Muscle layer of colon (tissue), 2 donors: ENCODE data around the gene UTF1.

Experiments
- H3K27ac ChIP-seq: one replicate; pipeline ENCODE4 v1.7.0; 2013; ENCODE audit warnings: low read depth, mild to moderate bottlenecking, low read length, moderate library complexity
- H3K27me3 ChIP-seq, 2 donors: one replicate each; pipeline ENCODE4 v1.7.0; 2013; ENCODE audit warnings: low read length in 2 of 2, mild to moderate bottlenecking in 2 of 2; ENCODE audit not compliant: insufficient read depth in 2 of 2, control insufficient read depth in 1 of 2
- H3K36me3 ChIP-seq: one replicate; pipeline ENCODE4 v1.7.0; 2013; ENCODE audit warnings: mild to moderate bottlenecking, low read length; ENCODE audit not compliant: insufficient read depth
- H3K4me1 ChIP-seq: one replicate; pipeline ENCODE4 v1.7.0; 2013; ENCODE audit warnings: mild to moderate bottlenecking, low read length; ENCODE audit not compliant: insufficient read depth
- H3K4me3 ChIP-seq, 2 donors: one replicate each; pipeline ENCODE4 v1.7.0; 2013; ENCODE audit warnings: low read length in 2 of 2, low read depth in 1 of 2, mild to moderate bottlenecking in 1 of 2, moderate library complexity in 1 of 2
- H3K9ac ChIP-seq: one replicate; pipeline ENCODE4 v1.7.0; 2013; ENCODE audit warnings: low read length
- H3K9me3 ChIP-seq: one replicate; pipeline ENCODE4 v1.7.0; 2013; ENCODE audit warnings: mild to moderate bottlenecking, low read length
- donor health status: abdominal sarcoma.
- donor health status: Adenocarcinoma of cecum.

The UTF1 gene, protein sequence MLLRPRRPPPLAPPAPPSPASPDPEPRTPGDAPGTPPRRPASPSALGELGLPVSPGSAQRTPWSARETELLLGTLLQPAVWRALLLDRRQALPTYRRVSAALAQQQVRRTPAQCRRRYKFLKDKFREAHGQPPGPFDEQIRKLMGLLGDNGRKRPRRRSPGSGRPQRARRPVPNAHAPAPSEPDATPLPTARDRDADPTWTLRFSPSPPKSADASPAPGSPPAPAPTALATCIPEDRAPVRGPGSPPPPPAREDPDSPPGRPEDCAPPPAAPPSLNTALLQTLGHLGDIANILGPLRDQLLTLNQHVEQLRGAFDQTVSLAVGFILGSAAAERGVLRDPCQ

DNA sequence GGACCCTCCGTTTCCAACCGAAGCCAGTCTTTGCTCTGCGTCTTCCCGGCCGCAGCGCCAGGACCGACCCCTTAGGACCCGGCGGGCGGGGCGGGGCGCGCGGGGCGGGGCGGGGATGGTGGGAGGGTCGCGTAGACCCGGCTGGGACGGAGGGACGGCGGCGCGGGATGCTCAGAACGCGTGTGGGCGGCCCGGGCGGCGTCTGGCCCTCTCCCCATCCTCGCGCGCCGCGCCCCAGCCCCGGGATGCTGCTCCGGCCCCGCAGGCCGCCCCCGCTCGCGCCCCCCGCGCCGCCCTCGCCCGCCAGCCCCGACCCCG, at the start of gene UTF1:
TSS of gene UTF1 (plus strand) at position 174 of the 318 bp plus-strand sequence. CDS start at position 246, 72 bp downstream.
- Histone ChIP-seq H3K4me3 (no peak within 1 kb of the TSS), H3K27ac (no peak within 1 kb of the TSS), H3K4me1 (no peaks in the 10 kb centered on the region), H3K36me3 (no peaks in the 10 kb centered on the region), H3K9ac (no peak within 1 kb of the TSS), H3K27me3 (peaks cover 0 to 38% of the 10 kb centered on the region in 2 donors), H3K9me3 (no peaks in the 10 kb centered on the region)

- H3K27ac ChIP-seq = no peak overlapping the region
- no peak overlapping the region for H3K4me3 ChIP-seq
- H3K9me3 ChIP-seq = no peaks in the 10 kb centered on the region
- peaks cover 0 to 4% of the 10 kb centered on the region in 2 donors for H3K27me3 ChIP-seq
- H3K9ac ChIP-seq = no peak overlapping the region
- H3K36me3 ChIP-seq = no peaks in the 10 kb centered on the region
- no peaks in the 10 kb centered on the region for H3K4me1 ChIP-seq
Measured at GRCh38 chr10:133180965-133181639, 48.9 kb upstream of the UTF1 start.

- no peak overlapping the region for H3K9ac ChIP-seq
- H3K9me3 ChIP-seq = no peaks in the 10 kb centered on the region
- no peaks in the 10 kb centered on the region for H3K4me1 ChIP-seq
- no peak overlapping the region for H3K27ac ChIP-seq
- H3K36me3 ChIP-seq = no peaks in the 10 kb centered on the region
- H3K27me3 ChIP-seq = peaks cover 0 to 4% of the 10 kb centered on the region in 2 donors
- no peak overlapping the region for H3K4me3 ChIP-seq
Measured at GRCh38 chr10:133182190-133182589, 47.8 kb upstream of the UTF1 start.

GRCh38 chr10:133182791-133183645, 47.0 kb upstream of the UTF1 start:
- Histone ChIP-seq H3K9ac (no peak overlapping the region), H3K27ac (no peak overlapping the region), H3K4me1 (no peaks in the 10 kb centered on the region), H3K4me3 (no peak overlapping the region), H3K36me3 (no peaks in the 10 kb centered on the region), H3K9me3 (no peaks in the 10 kb centered on the region), H3K27me3 (peaks cover 0 to 4% of the 10 kb centered on the region in 2 donors)

- Histone ChIP-seq H3K27me3 (peaks cover 0 to 4% of the 10 kb centered on the region in 2 donors), H3K4me1 (no peaks in the 10 kb centered on the region), H3K36me3 (no peaks in the 10 kb centered on the region), H3K9me3 (no peaks in the 10 kb centered on the region), H3K9ac (no peak overlapping the region), H3K4me3 (no peak overlapping the region), H3K27ac (no peak overlapping the region)
Measured at GRCh38 chr10:133183646-133184378, 46.2 kb upstream of the UTF1 start.

GRCh38 chr10:133184591-133185244, 45.3 kb upstream of the UTF1 start:
- Histone ChIP-seq H3K9ac (no peak overlapping the region), H3K27ac (no peak overlapping the region), H3K9me3 (no peaks in the 10 kb centered on the region), H3K36me3 (no peaks in the 10 kb centered on the region), H3K4me3 (no peak overlapping the region), H3K27me3 (peaks cover 0 to 4% of the 10 kb centered on the region in 2 donors), H3K4me1 (no peaks in the 10 kb centered on the region)

DNA sequence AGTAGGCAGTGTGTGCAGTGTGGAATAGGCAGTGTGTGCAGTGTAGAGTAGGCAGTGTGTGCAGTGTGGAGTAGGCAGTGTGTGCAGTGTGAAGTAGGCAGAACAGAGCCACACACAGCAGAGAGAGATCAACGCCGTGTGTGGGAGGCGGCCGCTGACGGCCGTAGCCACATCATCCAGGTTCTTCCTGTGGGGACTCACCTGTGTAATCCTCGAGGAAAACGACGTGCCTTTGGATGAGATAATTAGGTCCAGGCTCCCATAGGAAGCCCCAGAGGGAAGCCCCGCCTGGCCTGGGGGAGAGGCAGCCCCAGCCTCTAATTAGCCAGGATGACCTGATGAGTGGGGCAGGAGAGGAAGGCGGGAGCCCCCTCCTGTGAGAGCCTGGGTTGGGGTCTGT, 44.6 kb upstream of the UTF1 start:
- no peak overlapping the region for H3K9ac ChIP-seq
- no peak overlapping the region for H3K27ac ChIP-seq
- no peaks in the 10 kb centered on the region for H3K4me1 ChIP-seq
- H3K4me3 ChIP-seq = no peak overlapping the region
- no peaks in the 10 kb centered on the region for H3K9me3 ChIP-seq
- H3K27me3 ChIP-seq = peaks cover 0 to 4% of the 10 kb centered on the region in 2 donors
- no peaks in the 10 kb centered on the region for H3K36me3 ChIP-seq

- H3K9ac ChIP-seq = no peak overlapping the region
- no peaks in the 10 kb centered on the region for H3K4me1 ChIP-seq
- peaks cover 0 to 4% of the 10 kb centered on the region in 2 donors for H3K27me3 ChIP-seq
- H3K36me3 ChIP-seq = no peaks in the 10 kb centered on the region
- no peaks in the 10 kb centered on the region for H3K9me3 ChIP-seq
- no peak overlapping the region for H3K4me3 ChIP-seq
- no peak overlapping the region for H3K27ac ChIP-seq
Measured at GRCh38 chr10:133185916-133186315, 44.1 kb upstream of the UTF1 start.

- Histone ChIP-seq H3K27me3 (no peaks in the 10 kb centered on the region), H3K4me3 (no peak overlapping the region), H3K27ac (no peak overlapping the region)
Measured at GRCh38 chr10:133186416-133187090, 43.5 kb upstream of the UTF1 start.

DNA sequence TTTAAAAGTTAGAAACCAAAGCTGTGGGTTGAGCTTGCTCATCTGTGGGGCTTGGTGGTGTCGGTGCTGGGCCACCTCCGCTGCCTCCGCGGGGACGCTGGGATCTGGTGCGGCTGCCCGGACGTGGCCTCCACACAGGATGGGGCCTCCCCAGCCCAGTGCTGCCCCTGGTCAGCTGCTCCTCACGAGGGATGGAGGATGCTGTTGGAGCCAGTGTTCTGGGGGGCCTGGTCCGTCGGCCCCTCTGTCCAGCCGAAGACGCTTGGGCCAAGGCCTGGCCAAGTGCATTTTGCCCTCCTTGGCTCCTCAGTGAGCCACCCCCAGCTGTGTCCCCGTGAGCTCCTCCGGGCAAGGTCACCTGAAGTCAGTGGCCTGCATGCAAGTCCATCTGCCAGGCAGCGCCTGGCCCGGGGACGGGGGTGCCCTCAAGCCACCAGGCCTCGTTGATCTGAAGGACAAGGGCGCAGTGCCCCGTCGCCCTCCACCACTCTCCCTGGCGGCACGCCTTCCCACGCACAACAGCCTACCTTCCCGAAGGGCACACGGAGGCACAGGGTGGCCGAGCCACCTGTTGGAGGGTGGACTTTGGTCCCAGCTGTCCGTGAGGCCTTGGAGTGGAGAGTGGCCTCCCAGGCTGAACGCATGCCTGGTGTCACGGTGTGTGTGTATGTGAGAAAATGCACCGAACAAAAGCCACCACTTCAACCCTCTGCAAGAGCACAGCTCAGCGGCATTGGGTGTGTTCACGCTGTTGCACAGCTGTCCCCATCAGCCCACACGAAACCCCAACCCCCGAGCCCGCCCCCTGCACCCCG, 42.7 kb upstream of the UTF1 start:
- Histone ChIP-seq H3K27ac (no peak overlapping the region), H3K9me3 (no peaks in the 10 kb centered on the region), H3K36me3 (no peaks in the 10 kb centered on the region), H3K27me3 (no peaks in the 10 kb centered on the region), H3K4me1 (no peaks in the 10 kb centered on the region), H3K9ac (no peak overlapping the region), H3K4me3 (no peak overlapping the region)

More at GRCh38 chr10:133186416-133187090, 43.5 kb upstream of the UTF1 start:
- Histone ChIP-seq H3K9ac (no peak overlapping the region), H3K36me3 (no peaks in the 10 kb centered on the region), H3K9me3 (no peaks in the 10 kb centered on the region), H3K4me1 (no peaks in the 10 kb centered on the region)
